Activated CD8-positive, alpha-beta memory T cell treated with anti-CD3 and anti-CD28 coated beads for 48 hours (primary cell): ENCODE data around the gene FIGLA.
A peak's percentile ranks its signal among the peaks of the same experiment; 100 is the strongest.
"Not testable (repeated sequence)": the region's sequence is repeated elsewhere in the genome, so short reads cannot be mapped to it uniquely, and the experiment has no call there.

Source experiments
- DNase-seq, 3 experiments: peaks; one replicate each; pipeline ENCODE4 v3.0.0-alpha.2; 2020; ENCODE audit warnings: low read depth in 2 of 3, low spot score in 2 of 3

FIGLA gene

DNA sequence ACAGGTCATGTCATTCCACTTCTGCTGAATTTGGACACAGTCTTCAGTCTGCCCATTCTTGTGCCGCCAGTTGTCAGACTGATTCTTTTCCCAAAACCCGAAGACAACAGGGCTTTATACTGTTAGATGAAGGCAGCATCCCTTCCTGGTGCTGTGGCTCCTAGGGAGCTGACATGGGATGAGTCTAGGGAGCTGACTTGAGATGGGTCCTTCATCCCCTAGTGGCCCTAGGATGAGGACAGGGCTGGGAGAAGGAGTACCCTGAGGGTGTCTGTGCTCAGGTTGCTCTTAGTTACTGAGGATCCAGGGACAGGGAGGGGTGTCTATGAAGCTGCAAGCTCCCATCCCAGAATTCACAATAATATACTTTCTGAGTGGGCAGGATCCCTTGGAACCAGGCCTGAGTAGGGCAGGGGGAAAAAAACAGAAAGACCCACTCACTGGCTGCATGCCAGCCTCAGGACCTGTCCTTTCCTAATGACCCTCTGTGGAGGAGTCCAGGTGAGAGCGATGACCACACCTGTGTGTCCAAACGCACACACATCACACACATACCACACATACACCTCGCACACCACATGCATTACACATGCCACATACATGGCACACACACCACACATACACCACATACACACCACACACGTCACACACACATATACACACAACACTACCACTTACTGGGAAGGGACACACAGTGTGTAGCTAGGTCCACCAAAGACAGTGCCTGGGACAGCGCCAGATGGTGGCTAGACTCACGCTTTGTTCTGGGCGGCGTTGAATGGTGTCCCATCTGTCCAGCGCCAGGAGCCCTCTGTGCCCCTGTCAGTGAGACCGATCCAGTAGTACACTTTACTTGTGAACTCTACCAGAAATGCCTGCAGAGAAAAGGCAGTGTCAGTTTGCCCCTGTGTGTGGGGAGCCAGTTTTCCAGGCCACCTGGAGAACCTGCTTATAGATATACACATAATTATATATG, 18.8 kb upstream of the FIGLA start:
- DNase-seq: no peak

DNA sequence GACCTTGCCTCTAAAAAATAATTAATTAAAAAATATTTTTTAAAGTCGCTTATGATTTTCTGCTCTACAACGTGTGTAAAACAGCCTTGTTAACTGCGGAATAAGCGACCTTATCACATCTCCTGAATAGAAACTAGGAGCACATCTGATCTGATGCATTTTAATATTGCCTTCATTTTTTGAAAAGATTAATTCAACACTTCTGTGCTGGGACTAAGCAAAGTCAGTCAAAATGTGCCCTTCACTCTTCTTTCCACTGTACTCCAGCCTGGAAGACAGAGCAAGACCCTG, 17.3 kb upstream of the FIGLA start:
- no peak for DNase-seq

DNA sequence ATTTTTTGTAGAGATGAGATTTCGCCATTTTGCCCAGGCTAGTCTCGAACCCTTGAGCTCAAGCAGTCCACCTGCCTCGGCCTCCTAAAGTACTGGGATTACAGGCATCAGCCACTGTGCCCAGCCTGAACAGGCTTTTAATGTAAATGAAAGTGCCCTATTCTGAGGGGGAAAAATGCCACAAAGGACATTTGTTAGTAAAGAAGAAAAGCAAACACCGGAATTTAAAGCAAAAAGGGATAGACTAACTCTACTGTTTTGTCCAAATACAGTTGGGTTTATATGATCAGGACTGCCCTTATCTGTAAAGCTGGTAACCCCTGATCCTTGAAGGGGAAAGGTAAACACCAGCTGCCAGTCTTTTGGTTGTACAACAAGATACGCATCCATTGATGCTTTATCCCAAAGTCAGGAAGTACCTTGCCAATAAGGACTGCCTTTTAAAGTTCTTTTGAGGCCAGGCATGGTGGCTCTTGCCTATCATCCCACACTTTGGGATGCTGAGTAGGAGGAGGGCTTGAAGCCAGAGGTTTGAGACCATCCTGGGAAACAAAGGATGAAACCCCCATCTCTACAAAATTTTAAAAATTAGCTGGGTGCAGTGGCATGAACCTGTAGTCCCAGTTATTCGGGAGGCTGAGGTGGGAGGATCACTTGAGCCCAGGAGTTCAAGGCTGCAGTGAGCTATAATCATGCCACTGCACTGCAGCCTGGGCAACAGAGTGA, 16.8 kb upstream of the FIGLA start:
- no peak for DNase-seq

DNA sequence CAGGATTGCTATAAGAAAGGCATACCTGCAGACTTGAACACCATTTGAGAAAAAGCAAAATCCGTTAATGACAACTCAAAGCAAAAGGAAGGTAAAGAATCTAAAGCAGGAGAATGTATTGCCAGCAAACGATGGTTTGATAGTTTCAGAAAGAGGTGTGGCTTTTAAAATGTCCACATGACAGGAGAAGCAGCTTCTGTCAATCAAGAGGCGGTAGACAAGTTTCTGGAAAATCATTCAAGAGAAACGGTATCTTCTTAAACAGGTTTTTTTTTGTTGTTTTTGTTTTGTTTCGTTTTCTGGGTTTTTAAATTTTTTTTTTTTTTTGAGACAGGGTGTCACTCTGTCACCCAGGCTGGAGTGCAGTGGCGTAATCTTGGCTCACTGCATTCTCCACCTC, 16.2 kb upstream of the FIGLA start:
- no peak for DNase-seq

DNA sequence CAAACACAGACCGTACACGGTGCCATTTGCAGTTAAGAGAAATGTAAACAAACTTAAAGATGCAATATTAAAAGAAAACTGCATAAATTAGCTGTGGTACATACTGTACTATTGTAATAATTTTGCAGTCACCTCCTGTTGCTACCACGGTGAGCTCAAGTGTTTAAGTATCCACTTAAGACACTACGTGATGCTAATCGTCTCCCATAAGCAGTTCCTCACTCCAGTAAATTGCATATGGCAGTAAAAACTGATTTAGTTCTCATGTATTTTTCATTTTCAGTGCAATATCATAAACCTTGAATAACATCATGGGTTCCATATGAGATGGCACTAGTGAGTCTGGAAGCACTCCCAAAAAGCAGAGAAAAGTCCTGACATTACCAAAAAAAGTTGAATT, 15.6 kb upstream of the FIGLA start:
- no peak for DNase-seq

DNA sequence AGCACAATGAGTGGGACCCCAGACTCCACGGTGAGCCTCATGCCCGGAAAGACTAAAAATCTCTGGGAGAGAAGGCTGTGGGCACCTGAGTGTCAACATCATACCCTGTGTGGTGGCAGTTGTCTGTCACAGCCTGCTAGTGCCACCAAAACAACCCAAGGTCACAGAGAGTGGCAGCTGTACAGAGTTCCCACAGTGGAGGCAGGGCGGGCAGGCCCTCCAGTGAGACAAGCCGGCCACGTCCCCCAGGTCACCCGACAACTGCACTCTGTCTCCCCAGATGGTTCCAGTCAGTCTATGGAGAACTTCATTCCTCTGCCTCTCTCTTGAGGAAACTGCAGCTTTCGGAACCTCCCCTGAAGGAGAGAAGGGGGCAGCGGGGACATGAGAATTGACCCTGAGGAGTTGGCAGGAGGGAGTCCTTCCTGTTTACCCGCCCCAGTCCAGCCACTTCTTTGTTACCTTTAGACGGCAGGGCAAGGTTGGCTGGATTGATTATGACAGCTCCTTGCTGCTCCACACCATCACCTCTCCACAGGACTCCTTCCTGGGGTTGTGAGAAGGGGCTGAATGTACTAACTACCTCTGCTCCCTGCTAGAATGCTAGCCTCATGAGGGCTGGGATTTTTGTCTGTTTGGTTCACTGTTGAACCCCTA, 11.3 kb upstream of the FIGLA start:
- no peak for DNase-seq

DNA sequence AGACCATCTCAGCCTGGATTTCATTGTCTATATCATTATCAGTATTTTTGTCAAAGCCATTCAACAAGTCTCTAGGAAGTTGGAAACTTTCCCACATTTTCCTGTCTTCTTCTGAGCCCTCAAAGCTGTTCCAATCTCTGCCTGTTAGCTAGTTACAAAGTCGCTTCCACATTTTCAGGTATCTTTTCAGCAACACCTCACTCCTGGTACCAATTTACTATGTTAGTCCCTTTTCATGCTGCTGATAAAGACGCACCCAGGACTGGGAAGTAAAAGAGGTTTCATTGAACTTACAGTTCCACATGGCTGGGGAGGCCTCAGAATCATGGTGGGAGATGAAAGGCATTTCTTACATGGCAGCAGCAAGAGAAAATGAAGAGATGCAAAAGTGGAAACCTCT, 9.3 kb upstream of the FIGLA start:
- DNase-seq: no peak

DNA sequence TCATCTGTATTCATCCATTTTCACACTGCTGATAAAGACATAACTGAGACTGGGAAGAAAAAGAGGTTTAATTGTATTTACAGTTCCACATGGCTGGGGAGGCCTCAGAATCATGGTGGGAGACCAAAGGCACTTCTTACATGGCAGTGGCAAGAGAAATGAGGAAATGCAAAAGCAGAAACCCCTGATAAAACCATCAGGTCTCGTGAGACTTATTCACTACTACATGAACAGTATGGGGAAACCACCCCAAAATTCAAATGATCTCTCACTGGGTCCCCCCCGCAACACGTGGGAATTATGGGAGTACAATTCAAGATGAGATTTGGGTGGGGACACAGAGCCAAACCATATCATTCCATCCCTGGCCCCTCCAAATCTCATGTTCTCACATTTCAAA, 7.6 kb upstream of the FIGLA start:
- DNase-seq: not testable (repeated sequence)

DNA sequence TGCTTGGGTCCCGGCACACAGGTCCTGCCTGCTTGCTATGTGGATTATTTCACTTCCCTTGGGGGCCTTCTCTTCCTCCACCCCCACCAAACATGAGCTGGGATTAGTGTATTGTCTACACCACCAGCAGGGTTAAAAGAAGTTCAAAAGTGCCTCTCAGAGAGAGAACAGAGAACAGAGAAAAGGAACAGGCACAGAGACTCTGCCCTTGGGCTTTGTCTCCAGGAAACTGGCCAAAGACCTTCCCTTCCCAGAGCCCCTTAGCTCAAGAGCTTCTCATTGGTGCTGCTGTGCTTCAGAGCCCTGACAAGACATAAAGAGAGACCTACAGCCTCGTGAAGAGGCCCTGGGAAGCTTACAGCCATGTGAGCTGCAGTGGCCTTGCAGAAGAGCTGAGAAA, 7.1 kb upstream of the FIGLA start:
- DNase-seq: no peak

DNA sequence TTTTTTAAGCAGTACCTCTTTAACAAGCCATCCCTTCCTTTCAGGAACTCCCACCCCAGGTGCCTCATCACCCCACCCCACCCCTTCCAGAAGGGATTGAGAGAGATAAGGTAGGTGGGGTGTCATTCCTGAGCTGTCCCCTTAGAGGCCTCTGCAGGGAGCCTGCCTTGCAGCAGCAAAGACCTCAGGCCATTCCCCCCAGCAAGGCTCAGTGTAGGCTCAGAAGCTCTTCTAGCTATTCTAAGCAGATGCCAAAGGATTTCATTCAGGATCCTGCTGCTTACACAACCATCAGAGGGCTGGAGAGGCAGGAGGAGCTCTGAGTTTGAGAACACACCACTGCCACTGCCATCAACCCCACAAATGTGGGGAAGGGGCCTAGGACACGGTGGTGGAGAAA, 5.8 kb upstream of the FIGLA start:
- DNase-seq: no peak

DNA sequence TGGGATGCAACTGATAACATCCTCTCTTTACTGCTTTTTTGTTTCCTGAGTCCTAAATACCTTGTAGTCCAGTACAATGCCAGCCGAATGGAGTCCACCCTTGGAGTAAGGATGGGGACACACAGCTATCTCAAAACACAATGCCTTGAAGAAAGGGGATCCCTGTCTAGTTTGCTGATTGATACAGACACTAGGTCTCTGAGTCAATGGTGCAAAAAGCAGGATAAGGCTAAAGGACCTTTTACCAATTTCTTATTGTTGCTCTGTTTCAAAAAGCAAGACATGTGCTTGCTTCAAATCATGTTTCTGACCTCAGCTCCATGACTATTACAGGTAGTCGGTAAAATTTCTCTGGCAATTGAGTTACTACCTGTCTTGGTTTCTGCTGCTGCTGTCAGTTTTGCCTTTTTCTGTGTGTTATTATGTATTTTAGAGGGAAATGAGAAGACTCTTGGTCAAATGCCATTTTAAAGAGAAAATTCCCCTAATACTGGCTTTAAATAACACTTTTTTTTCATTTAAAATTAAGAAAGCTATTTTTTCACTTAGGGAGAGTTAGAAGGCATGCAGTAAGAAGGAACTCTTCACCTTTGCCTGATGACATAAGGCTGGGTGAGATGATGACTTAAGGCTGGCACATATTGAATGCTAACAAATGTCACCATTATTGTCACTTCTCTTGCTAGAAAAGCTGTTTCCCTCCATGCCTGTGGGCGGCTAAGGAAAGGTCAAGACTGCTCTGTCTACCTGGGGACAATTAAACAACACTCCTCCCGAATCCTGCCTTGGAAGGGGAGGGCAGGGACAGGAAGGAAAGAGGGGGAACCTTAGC, 4.9 kb upstream of the FIGLA start:
- DNase-seq: no peak

DNA sequence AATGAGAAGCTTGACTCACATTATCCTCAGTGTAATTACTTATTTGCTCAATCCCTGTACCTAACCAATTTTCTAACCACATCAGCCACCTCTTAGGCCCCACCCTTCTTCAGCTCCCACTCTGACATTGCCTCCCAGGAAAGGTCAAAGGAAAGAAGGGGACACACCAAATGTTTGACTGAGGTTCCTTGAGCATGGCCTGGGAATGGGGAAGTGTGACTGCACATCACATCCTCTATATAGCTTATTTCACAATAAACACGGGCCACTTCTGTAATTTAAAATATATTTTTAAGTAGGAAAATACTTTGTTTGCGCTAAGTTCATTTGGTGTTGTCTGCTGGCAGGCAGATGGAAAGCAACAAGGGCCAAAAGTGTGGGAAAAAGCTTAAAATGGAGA, 3.0 kb upstream of the FIGLA start:
- DNase-seq: no peak

DNA sequence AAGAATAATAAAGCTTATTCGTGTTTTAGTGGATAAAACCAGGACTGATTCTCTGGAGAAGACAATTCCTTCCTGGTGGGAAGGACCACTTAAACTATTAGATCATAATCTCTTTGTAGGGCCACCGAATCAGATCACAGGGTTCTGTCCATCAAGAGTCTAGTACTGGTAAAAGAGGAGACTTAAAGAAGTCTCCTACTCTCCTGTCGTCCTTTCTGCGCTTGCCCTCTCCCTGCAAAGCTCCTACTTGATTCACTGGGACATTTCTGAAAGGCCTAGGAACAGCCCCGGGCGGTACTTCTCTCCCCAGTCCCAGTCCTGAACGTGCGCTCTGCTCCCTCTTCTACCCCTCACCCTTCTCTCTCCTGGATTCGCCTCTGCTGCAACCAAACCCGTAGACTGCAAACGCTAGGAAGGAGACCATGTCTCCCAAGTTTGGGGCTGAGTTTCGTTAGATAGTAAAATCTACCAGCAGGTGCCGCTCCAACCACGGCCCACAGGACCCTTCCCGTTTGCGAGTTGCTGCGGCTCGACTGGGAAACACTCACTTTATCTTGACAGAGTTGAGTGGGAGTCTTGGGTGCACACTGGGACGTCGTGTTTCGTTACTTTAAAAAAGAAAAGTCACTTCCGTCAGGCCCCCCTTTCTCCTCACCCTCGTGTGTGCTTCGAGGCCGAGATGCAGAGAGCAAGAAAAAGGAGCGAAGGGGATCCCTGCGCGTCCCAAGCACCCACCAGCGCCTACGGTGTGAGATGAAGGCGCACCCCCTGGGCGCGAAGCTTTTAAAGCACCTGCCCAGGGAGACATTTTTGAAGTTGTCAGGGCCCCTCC, 923 bp downstream of the FIGLA start:
- peak; percentile 31 to 49 (median 46) for DNase-seq

DNA sequence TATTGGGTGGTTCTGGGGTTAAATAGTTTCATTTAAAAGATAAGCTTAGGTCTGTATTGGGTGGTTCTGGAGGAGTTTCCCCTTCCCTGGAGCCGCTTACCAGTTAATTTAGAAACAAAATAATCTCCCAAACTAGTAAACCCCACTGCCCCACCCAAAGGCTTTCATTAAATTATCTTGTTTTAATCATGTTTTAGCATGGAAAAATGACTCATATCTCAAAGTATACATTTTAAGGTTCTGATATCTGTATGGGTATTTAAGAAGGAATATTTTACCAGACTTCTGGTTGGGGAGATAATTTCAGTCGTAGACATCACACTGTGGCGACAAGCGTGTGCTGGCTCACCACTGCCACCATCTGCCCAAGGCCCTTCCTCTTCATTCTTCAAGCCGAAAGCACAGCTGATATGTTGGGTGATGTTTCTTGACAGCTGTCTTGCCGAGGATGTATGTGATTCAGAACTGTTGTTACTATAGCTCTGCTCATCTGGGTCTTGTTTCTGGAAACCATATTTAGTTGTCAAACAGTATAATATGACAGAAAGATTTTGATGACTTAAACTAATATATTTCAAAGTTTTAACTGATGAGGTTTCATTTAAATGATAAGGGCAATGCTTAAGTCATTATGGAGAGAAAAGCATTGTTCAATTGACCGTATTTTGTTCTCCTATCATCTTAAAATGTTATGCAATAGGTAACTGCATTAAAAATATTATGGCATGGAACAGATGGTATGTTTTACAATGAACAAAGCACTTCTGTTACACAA, 5.1 kb downstream of the FIGLA start:
- no peak for DNase-seq

DNA sequence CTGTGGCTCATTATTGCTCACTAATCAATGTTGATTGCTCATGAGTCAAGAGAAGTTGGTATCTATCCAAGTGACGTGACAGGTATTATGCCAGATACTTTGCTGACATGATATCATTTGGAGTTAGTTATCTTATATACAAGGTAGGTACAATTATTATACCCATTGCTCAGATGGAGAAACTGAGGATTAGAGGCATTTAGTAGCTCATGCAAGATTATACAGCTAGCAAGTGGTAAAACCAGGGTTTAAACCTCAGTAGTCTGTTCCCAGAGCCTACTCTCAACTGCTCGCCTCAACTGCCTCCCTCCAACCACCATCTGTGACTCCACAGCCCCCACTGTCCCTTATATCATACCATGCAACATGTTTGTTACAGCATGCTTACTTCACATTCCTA, 6.1 kb downstream of the FIGLA start:
- DNase-seq: no peak

DNA sequence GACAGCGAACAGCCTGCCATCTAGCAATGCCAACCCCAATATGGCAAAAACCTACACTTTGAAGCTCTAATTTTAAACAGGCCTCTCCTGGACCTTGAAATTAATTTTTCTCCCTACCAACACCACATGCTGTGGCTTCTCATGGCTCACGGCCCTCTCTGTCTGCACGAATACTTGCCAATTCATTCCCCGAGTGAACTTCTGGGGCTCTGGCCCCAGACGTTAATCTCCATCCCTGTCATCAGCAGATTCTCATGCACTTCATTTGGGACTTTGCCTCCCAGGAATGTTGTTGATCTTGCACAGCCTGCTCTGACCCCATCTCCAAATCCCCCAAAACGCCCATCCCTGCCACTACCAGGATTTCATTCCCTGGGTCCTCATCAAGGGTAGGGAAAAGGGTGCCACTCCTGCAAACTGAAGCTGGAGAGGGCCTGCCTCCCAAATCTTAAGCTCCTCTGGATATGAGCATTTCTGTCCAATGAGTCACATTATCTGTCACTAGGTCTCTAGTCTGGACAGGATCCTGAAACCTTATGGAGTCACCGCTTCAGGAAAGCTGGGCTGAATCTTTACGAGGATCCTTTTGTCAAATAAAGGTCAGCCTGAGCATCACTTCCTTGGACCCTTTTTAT, 10.4 kb downstream of the FIGLA start:
- DNase-seq: no peak

DNA sequence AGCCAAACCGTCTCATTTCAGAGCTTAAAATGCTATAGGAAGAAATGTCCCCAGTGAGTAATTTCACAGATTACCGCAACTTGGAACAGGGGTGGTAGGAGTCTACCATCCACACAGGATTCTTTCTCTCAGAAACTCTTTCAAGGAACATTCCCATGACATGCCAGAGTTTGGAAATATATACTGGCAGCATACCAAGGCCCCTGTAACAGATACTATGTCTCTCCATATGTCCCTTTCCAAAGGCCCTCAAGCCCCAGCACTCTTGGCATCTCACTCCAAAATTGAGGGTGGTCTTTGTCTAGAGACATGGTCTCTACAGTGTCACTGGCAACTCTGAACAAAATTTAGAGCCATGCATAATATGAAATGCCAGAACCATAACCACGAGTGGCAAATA, 11.0 kb downstream of the FIGLA start:
- DNase-seq: no peak

DNA sequence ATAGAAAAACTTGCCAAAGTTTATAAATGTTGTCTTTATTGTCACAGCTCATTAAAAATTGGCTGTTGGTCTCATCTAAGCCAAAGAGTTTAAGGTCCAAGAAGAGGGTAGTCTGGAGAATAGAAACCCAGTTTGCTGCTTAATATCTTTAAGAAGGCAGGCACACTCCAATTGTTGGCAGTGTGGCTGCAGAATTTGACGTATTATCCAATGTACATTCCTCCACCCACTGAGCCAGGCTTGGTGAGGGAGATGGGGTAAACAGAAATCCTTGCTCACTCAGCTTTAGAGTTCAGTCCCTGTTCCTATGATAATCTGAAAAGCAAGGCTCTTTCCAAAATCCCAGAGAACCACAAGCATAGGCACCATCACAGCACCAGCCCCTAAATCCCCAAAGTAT, 11.8 kb downstream of the FIGLA start:
- DNase-seq: no peak

DNA sequence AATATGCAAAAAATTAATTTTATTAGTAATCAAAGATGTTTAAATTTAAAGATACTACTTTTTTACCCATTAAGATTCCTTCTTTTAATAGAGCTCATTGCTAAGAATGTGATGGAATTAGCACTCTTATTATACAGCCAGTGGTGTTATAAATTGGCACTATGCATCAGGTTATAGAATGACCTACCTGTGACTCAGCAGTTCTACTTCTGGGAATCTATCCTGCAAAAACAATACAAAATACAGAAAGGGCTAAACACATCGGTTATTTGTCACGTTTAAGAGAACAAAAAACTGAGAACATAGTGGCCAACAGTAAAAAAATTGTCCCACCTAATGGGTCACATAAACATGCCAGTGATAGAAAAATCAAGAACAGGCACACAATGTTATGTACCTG, 13.0 kb downstream of the FIGLA start:
- no peak for DNase-seq
